Pancreas (tissue), 10 donors: ENCODE results near the gene GPC1. TPM values are rescaled to one million over a fixed set of nuclear protein-coding genes. Genes with fewer than 3 reads are reported as not detected.

Experiments used
- ATAC-seq, 4 donors: fragments of 200-7000 bp; cut with Tn5 transposase; one replicate each; pipeline versions ENCODE4 v1.8.0 to v1.9.1; 2020; ENCODE audit warnings: mild to moderate bottlenecking in 4 of 4, moderate library complexity in 4 of 4
- DNase-seq, 6 donors: peaks; one replicate each; pipeline ENCODE4 v3.0.0-alpha.2; 2020
- FAIRE-seq: peaks from 2 replicates; lab custom pipeline; 2012; peaks lifted over from hg19 to GRCh38; lab: Jason Lieb, UNC
- H3K27ac ChIP-seq, 4 donors: fragments of 200-600 bp; sonication (generic); 1 replicate in 3 of 4; 2 replicates in 1 of 4; pipeline versions ENCODE4 v1.5.0 to v1.8.0; 2020
- H3K27me3 ChIP-seq, 4 donors: fragments of 200-600 bp; one replicate each; pipeline ENCODE4 v1.8.0; 2021
- H3K36me3 ChIP-seq, 3 donors: fragments of 200-600 bp; sonication (generic) in 1 of 3; one replicate each; pipeline versions ENCODE4 v1.5.0 to v1.8.0; 2020 to 2021
- H3K4me1 ChIP-seq, 3 donors: fragments of 200-600 bp; one replicate each; pipeline ENCODE4 v1.8.0; 2021
- H3K4me3 ChIP-seq, 4 donors: fragments of 200-600 bp; sonication (generic) in 2 of 4; one replicate each; pipeline versions ENCODE4 v1.5.0 to v1.8.0; 2020 to 2021
- H3K9me3 ChIP-seq, 4 donors: fragments of 200-600 bp; one replicate each; pipeline ENCODE4 v1.8.0; 2021
- WGBS, 2 donors: extraction: QIAGEN DNeasy Blood & Tissue Kit; methylation state at CpG; one replicate each; pipeline ENCODE4 v1.1.7; 2013; 5-methylcytosine and 5-hydroxymethylcytosine counted together
- intact Hi-C, 3 donors: fragments of 100-400 bp; cut with DNase I; formaldehyde crosslinking; loops; one replicate each; pipeline versions ENCODE4 v1.11.1 to v1.14.2; 2022
- polyA plus RNA-seq, 2 donors: library from polyadenylated mRNA; stranded (reverse); fragments of 200-250 nt; gene quantifications; one replicate each; pipeline ENCODE4 v1.2.3, GENCODE V29; 2013
- total RNA-seq, 6 donors: library from RNA; stranded (reverse); fragmentation: NEBNext Ultra II Directional in 4 of 6; extraction: Animal tissue kit (Norgen Biotek cat#: 25700) in 4 of 6; gene quantifications; one replicate each; pipeline versions ENCODE4 v1.2.1 to v1.2.4, GENCODE V29; 2021 to 2023
- TF ChIP-seq, protein P1 (sequence below), 4 donors: fragments of 200-600 bp; sonication (generic) in 3 of 4; IDR thresholded peaks; one replicate each; pipeline versions ENCODE4 v1.5.0 to v1.8.0; 2021; ENCODE audit warnings: antibody characterized with exemption in 4 of 4
- donor health status: healthy with polysubstance abuse.
- donor health status: DM: no; HTN: no; CAD: no; lungs with moderate emphysema.
- donor health status: DM: no; HTN: no; CAD: no.
- donor health status: control.
- donor health status: control.
- donor health status: Bipolar disorder and iron deficiency.
- donor health status: DM: yes; HTN: yes; CAD: no.
- donor health status: DM: no; HTN: no; CAD: no.
- donor health status: DM: no; HTN: no; CAD: no.
- donor health status: DM: yes; HTN: yes; CAD: no.

GPC1 gene
- total and polyA plus RNA-seq, 8 donors = 11.7 to 37.6 (median 18.0) TPM

DNA sequence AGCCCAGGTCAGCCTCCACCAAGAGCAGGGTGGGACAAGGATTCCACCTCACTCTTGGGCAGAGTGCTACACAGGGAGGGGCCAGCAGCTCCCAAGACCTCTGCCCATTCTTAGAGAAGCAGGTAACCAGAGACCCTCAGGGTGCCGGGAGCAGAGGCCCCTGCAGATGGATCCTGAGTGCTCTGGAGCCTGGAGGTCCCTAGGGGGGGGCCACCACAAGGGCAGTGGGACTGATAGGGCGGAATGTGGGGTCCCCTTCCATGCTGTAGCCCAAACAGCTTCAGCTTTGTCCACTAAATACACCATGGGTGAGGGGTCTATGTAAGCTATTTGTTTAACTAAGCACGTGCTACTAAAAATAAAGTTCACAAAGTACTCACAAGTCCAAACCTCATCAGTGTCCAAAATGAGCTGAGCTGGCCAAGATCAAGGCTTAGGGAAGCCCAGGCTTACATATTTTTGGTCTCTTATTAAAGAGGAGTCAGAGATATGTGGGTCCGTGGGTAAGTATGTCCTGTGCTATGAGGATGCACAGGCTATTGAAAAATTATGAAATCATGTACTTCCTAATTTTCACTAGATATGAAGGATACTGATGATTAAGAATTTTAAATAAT lies 21.5 kb upstream of the GPC1 start:
- intact Hi-C loops = no loop called here
- H3K27ac ChIP-seq = no peak overlapping the region
- H3K36me3 ChIP-seq = no peaks in the 10 kb centered on the region
- 80 to 85% methylated on average over 4 of the region's 4 CpGs for WGBS, 2 donors
- no peak for ATAC-seq
- FAIRE-seq = no peak
- H3K9me3 ChIP-seq = no peaks in the 10 kb centered on the region
- no peaks in the 10 kb centered on the region for H3K27me3 ChIP-seq
- TF ChIP-seq, protein P1, sequence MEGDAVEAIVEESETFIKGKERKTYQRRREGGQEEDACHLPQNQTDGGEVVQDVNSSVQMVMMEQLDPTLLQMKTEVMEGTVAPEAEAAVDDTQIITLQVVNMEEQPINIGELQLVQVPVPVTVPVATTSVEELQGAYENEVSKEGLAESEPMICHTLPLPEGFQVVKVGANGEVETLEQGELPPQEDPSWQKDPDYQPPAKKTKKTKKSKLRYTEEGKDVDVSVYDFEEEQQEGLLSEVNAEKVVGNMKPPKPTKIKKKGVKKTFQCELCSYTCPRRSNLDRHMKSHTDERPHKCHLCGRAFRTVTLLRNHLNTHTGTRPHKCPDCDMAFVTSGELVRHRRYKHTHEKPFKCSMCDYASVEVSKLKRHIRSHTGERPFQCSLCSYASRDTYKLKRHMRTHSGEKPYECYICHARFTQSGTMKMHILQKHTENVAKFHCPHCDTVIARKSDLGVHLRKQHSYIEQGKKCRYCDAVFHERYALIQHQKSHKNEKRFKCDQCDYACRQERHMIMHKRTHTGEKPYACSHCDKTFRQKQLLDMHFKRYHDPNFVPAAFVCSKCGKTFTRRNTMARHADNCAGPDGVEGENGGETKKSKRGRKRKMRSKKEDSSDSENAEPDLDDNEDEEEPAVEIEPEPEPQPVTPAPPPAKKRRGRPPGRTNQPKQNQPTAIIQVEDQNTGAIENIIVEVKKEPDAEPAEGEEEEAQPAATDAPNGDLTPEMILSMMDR (IDR thresholded peaks at IDR 0.05) = no peak
- H3K4me3 ChIP-seq = no peak overlapping the region
- no peak for DNase-seq
- no peaks in the 10 kb centered on the region for H3K4me1 ChIP-seq

DNA sequence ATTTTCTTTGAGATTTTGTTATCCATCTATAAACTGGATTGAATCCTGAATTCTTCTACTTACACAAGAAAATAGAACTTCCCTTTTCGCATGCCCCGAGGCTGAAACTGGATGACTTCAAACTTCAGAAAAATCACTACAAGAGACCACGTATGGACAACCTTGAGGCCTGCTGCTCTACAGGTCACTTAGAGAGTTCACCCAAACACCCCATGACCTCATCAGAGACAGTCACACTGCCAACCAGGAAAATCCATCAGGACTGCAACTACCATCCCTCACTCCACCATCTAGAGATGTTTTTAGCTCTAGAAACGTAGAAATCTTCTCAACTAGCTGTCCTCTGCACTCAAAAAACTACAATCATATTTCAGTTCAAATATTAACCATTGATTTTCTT lies 18.6 kb upstream of the GPC1 start:
- ATAC-seq = no peak
- H3K4me3 ChIP-seq = no peak overlapping the region
- H3K27me3 ChIP-seq = no peaks in the 10 kb centered on the region
- H3K9me3 ChIP-seq = no peaks in the 10 kb centered on the region
- intact Hi-C loops = no loop called here
- H3K4me1 ChIP-seq = no peaks in the 10 kb centered on the region
- DNase-seq = no peak
- WGBS, 2 donors = 65 to 67% methylated on average over 4 of the region's 4 CpGs
- TF ChIP-seq, protein P1 (IDR thresholded peaks at IDR 0.05) = no peak
- H3K27ac ChIP-seq = no peak overlapping the region
- H3K36me3 ChIP-seq = no peaks in the 10 kb centered on the region
- no peak for FAIRE-seq

DNA sequence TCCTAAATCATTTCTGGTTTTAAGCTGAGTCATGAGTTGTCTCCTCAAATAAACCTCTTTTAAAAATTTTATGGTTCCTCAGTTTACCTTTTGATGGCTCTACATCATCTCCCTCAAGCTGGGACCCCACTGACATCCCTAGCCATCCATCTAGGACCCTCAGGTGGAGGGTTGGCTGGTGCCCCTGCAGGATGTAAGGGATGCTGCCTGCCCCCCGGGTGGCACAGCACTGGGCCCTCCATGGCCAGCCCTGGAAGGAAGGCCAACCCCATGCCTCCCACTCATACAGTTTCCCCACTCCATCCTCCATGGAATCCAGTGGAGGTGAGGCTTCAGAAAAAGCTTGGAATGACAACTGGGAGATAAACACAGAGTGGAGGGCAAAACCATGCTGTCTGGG lies 17.2 kb upstream of the GPC1 start:
- no peak for ATAC-seq
- no peaks in the 10 kb centered on the region for H3K4me1 ChIP-seq
- peak in 2 of 6 donors; percentile 5 to 16 for DNase-seq
- H3K9me3 ChIP-seq = no peaks in the 10 kb centered on the region
- no peaks in the 10 kb centered on the region for H3K36me3 ChIP-seq
- TF ChIP-seq, protein P1 (IDR thresholded peaks at IDR 0.05) = no peak
- H3K27me3 ChIP-seq = no peaks in the 10 kb centered on the region
- H3K4me3 ChIP-seq = no peak overlapping the region
- intact Hi-C loops = no loop called here
- H3K27ac ChIP-seq = no peak overlapping the region
- 92 to 100% methylated on average over 1 of the region's 1 CpG for WGBS, 2 donors
- no peak for FAIRE-seq

- H3K36me3 ChIP-seq = no peaks in the 10 kb centered on the region
- no peaks in the 10 kb centered on the region for H3K9me3 ChIP-seq
- H3K27me3 ChIP-seq = no peaks in the 10 kb centered on the region
- TF ChIP-seq, protein P1 (IDR thresholded peaks at IDR 0.05) = no peak
- H3K27ac ChIP-seq = no peak overlapping the region
- FAIRE-seq (no peak), ATAC-seq (no peak), DNase-seq (peak in 4 of 6 donors; percentile 7 to 44 (median 17))
- no peaks in the 10 kb centered on the region for H3K4me1 ChIP-seq
- WGBS, 2 donors = 77 to 89% methylated on average over 7 of the region's 7 CpGs
- H3K4me3 ChIP-seq = no peak overlapping the region
- intact Hi-C loops = no loop called here
Observed at GRCh38 chr2:240419271-240419670, 16.2 kb upstream of the GPC1 start.

- intact Hi-C loops = no loop called here
- TF ChIP-seq, protein P1 (IDR thresholded peaks at IDR 0.05) = no peak
- Histone ChIP-seq H3K4me1 (no peaks in the 10 kb centered on the region), H3K27ac (no peak overlapping the region), H3K4me3 (no peak overlapping the region), H3K9me3 (no peaks in the 10 kb centered on the region), H3K36me3 (no peaks in the 10 kb centered on the region), H3K27me3 (no peaks in the 10 kb centered on the region)
- WGBS, 2 donors = 78 to 83% methylated on average over 2 of the region's 2 CpGs
- FAIRE-seq = no peak
- ATAC-seq = no peak
- peak in 1 of 6 donors; percentile 1 for DNase-seq
Observed at GRCh38 chr2:240419723-240420122, 15.7 kb upstream of the GPC1 start.
